PC-9 (cell line): Measurements from ENCODE around the gene NALCN.

Source experiments
- CTCF ChIP-seq: fragments of 200-600 bp; sonication (generic); conservative IDR thresholded peaks from 2 replicates; pipeline ENCODE4 v1.6.1; 2017; ENCODE audit warnings: mixed run types, antibody characterized with exemption, mild to moderate bottlenecking, moderate library complexity
- EZH2 ChIP-seq: fragments of 200-600 bp; sonication (generic); IDR thresholded peaks from 2 replicates; pipeline ENCODE4 v1.8.0; 2017; ENCODE audit warnings: antibody characterized with exemption, low read depth

- TF ChIP-seq CTCF (no peak), EZH2 (no peak)
Observed at GRCh38 chr13:101457176-101457575, 40.9 kb upstream of the NALCN start.
